ENCODE measurements around the gene FAM107B.

GRCh38 chr10:14705548-14706230, 69.0 kb downstream of the FAM107B start:
- TF ChIP-seq, protein P1, sequence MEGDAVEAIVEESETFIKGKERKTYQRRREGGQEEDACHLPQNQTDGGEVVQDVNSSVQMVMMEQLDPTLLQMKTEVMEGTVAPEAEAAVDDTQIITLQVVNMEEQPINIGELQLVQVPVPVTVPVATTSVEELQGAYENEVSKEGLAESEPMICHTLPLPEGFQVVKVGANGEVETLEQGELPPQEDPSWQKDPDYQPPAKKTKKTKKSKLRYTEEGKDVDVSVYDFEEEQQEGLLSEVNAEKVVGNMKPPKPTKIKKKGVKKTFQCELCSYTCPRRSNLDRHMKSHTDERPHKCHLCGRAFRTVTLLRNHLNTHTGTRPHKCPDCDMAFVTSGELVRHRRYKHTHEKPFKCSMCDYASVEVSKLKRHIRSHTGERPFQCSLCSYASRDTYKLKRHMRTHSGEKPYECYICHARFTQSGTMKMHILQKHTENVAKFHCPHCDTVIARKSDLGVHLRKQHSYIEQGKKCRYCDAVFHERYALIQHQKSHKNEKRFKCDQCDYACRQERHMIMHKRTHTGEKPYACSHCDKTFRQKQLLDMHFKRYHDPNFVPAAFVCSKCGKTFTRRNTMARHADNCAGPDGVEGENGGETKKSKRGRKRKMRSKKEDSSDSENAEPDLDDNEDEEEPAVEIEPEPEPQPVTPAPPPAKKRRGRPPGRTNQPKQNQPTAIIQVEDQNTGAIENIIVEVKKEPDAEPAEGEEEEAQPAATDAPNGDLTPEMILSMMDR (IDR thresholded peaks at IDR 0.05; ENCODE audit: low read depth, low read length, missing input control) = no peak
- no peak for TF ChIP-seq TAF1 (conservative IDR thresholded peaks at IDR 0.05)
- no peak for TF ChIP-seq REST (IDR thresholded peaks at IDR 0.05)
- TF ChIP-seq GABPA (IDR thresholded peaks at IDR 0.05 in 1 of 2, conservative IDR thresholded peaks at IDR 0.05 in 1 of 2) = no peak
- TF ChIP-seq ATF3 (IDR thresholded peaks at IDR 0.05) = no peak
- no peak for TF ChIP-seq RAD21 (IDR thresholded peaks at IDR 0.05)
- TF ChIP-seq MAX (IDR thresholded peaks at IDR 0.05) = no peak
- no peak for TF ChIP-seq HNF4G (IDR thresholded peaks at IDR 0.05)
- TF ChIP-seq EGR1 (IDR thresholded peaks at IDR 0.05; ENCODE audit: low read depth in 2 of 2) = no peak
- no peak for TF ChIP-seq JUND (IDR thresholded peaks at IDR 0.05)
- no peak for TF ChIP-seq SP1 (IDR thresholded peaks at IDR 0.05)
- no peak for TF ChIP-seq HNF4A (conservative IDR thresholded peaks at IDR 0.05)
- no peak for TF ChIP-seq RXRA (IDR thresholded peaks at IDR 0.05)
- TF ChIP-seq ZBTB33 (IDR thresholded peaks at IDR 0.05) = no peak
